CD4-positive, alpha-beta T cell (primary cell): ENCODE measurements around the gene MINAR2. TPM values are rescaled to one million over a fixed set of nuclear protein-coding genes. Genes with fewer than 3 reads are reported as not detected.

ENCODE experiments used
- ATAC-seq: fragments of 200-7000 bp; cut with Tn5 transposase; one replicate; pipeline ENCODE4 v1.10.0; 2022; ENCODE audit warnings: mild to moderate bottlenecking; ENCODE audit not compliant: poor library complexity
- CTCF ChIA-PET: fragments of 350-600 bp; sonication (Branson Sonifier 250); formaldehyde crosslinking; loops from one replicate; lab custom pipeline; 2021; ENCODE audit warnings: antibody characterized with exemption, inconsistent platforms; lab: Charles Lee
- POLR2A ChIA-PET: fragments of 350-600 bp; sonication (Branson Sonifier 250); formaldehyde crosslinking; loops from one replicate; lab custom pipeline; 2021; ENCODE audit warnings: antibody characterized with exemption, inconsistent platforms; lab: Charles Lee
- DNase-seq, 14 experiments: peaks; one replicate each; pipeline ENCODE4 v3.0.0-alpha.2; 2013 to 2020; ENCODE audit warnings: mixed read lengths in 2 of 14
- H3K27ac ChIP-seq, 2 donors: one replicate each; pipeline versions ENCODE4 v1.5.1 to v1.7.0; 2013; ENCODE audit warnings: low read length in 2 of 2, low read depth in 1 of 2, mild to moderate bottlenecking in 1 of 2
- H3K27me3 ChIP-seq, 2 experiments: 1 replicate in 1 of 2; 2 replicates in 1 of 2; pipeline versions ENCODE4 v1.6.1 to v1.7.0; 2013; ENCODE audit warnings: low read length in 2 of 2, control low read depth in 1 of 2, mild to moderate bottlenecking in 1 of 2, moderate library complexity in 1 of 2; ENCODE audit not compliant: insufficient read depth in 2 of 2, control insufficient read depth in 1 of 2
- H3K36me3 ChIP-seq: one replicate; pipeline ENCODE4 v1.6.1; 2013; ENCODE audit warnings: low read length, control low read depth; ENCODE audit not compliant: insufficient read depth
- H3K4me1 ChIP-seq: one replicate; pipeline ENCODE4 v1.6.1; 2013; ENCODE audit warnings: low read length, control low read depth; ENCODE audit not compliant: insufficient read depth
- H3K4me3 ChIP-seq: one replicate; pipeline ENCODE4 v1.5.1; 2013; ENCODE audit warnings: mild to moderate bottlenecking, low read length, moderate library complexity
- H3K9me3 ChIP-seq, 2 experiments: 1 replicate in 1 of 2; 2 replicates in 1 of 2; pipeline versions ENCODE4 v1.6.1 to v1.7.0; 2013; ENCODE audit warnings: low read length in 2 of 2, mild to moderate bottlenecking in 2 of 2, control low read depth in 1 of 2, moderate library complexity in 1 of 2; ENCODE audit not compliant: control insufficient read depth in 1 of 2, insufficient read depth in 1 of 2
- H3K27ac Mint-ChIP-seq: one replicate; pipeline ENCODE4 v1.8.0; 2020; ENCODE audit warnings: mixed read lengths
- H3K27me3 Mint-ChIP-seq: one replicate; pipeline ENCODE4 v1.8.0; 2021; ENCODE audit warnings: mixed read lengths
- H3K36me3 Mint-ChIP-seq: one replicate; pipeline ENCODE4 v1.8.0; 2021; ENCODE audit warnings: low read depth, mixed read lengths
- H3K4me1 Mint-ChIP-seq: one replicate; pipeline ENCODE4 v1.8.0; 2021; ENCODE audit warnings: low read depth, mixed read lengths
- H3K4me3 Mint-ChIP-seq: one replicate; pipeline ENCODE4 v1.8.0; 2020; ENCODE audit warnings: mild to moderate bottlenecking, mixed read lengths
- H3K9me3 Mint-ChIP-seq: one replicate; pipeline ENCODE4 v1.8.0; 2020; ENCODE audit warnings: mixed read lengths
- CTCF ChIP-seq: fragments of 200-600 bp; IDR thresholded peaks from one replicate; pipeline ENCODE4 v1.8.0; 2022; ENCODE audit warnings: antibody characterized with exemption, mild to moderate bottlenecking
- intact Hi-C, 2 experiments: fragments of 100-400 bp; cut with DNase I in 1 of 2; cut with micrococcal nuclease in 1 of 2; formaldehyde crosslinking; loops; one replicate each; pipeline versions ENCODE4 v1.15.1 to v1.9.0; 2023 to 2025; cut with DNase I, micrococcal nuclease
- total RNA-seq, 174 experiments: library from RNA in 2 of 174; stranded (reverse) in 2 of 174; gene quantifications; one replicate each; pipeline ENCODE4 v1.2.3 and lab custom pipeline; 2021 to 2026

Gene MINAR2
- total RNA-seq, 2 experiments from 2014 or later: not detected

DNA sequence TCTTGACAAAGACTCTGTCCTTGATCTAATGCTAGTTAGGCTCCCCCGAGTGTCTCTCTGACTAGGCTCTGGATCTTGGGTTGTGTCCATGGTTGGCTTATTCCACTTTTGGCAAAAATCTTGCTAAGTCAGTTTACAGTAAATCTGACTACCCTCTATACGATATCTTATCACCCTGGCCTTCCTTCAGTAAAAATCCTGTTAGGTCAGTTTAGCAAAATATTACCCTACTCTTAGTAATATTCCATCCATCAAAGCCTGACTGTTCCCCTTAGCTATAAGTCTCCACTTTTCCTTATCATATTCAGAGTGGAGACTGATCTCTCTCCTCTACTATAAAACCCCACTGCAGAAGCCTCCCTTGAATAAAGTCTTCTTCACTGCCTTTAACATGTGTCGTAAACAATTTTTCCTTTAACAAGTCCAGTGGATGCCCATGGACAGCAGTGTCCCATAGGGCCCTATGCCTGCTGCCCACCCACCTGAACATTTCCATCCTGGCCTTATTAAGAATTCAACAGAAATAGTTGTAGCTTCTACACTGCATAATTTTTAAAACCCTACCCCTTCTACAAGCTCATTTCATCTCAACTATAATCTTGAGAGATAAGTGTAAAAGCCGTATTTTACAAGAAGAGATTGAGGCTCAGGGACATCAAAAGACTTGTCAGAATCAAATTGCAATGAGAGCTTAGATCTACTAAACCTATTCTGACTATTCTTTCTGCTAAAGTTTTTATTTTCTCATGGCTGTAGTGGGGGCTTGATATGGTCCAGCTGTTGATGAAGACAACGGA, 22.3 kb downstream of the MINAR2 start:
- no peaks in the 10 kb centered on the region for H3K9me3 ChIP-seq
- no peaks in the 10 kb centered on the region for H3K36me3 ChIP-seq
- H3K27me3 ChIP-seq: no peaks in the 10 kb centered on the region
- H3K4me3 ChIP-seq: no peak overlapping the region
- Mint-ChIP-seq H3K9me3 (no peaks in the 10 kb centered on the region), H3K4me3 (no peak overlapping the region), H3K27me3 (peaks cover 4% of the 10 kb centered on the region), H3K4me1 (no peaks in the 10 kb centered on the region), H3K36me3 (no peaks in the 10 kb centered on the region), H3K27ac (no peak overlapping the region)
- POLR2A ChIA-PET: no interaction called here
- no peak for ATAC-seq
- TF ChIP-seq CTCF: peak; percentile 18
- H3K4me1 ChIP-seq: peaks cover 2% of the 10 kb centered on the region
- intact Hi-C loops: loop anchor here (1.0 to 2.0 kb wide), 3 partner anchors 82 to 1555 kb away; no protein-coding TSS in a partner anchor
- CTCF ChIA-PET: no interaction called here
- H3K27ac ChIP-seq: no peak overlapping the region
- no peak for DNase-seq

- H3K4me3 Mint-ChIP-seq: no peak overlapping the region
- peaks cover 2% of the 10 kb centered on the region for H3K4me1 ChIP-seq
- peaks cover 4% of the 10 kb centered on the region for H3K27me3 Mint-ChIP-seq
- ChIA-PET CTCF (interaction anchor here (1.1 to 1.9 kb wide), 4 partner anchors 8 to 1338 kb away, joined by 3 to 7 read pairs (median 3); no protein-coding TSS in a partner anchor), POLR2A (interaction anchor here (0.6 kb wide), 1 partner anchor 1334 kb away, joined by 3 read pairs; no protein-coding TSS in a partner anchor)
- no peak overlapping the region for H3K27ac ChIP-seq
- H3K36me3 Mint-ChIP-seq: no peaks in the 10 kb centered on the region
- ATAC-seq (peak; percentile 56), DNase-seq (peak in 13 of 14 experiments; percentile 2 to 61 (median 21))
- peaks cover 0 to 3% of the 10 kb centered on the region in 2 experiments for H3K27me3 ChIP-seq
- H3K4me1 Mint-ChIP-seq: no peaks in the 10 kb centered on the region
- no peaks in the 10 kb centered on the region for H3K36me3 ChIP-seq
- no peak overlapping the region for H3K4me3 ChIP-seq
- no peaks in the 10 kb centered on the region for H3K9me3 ChIP-seq
- peak; percentile 59 for TF ChIP-seq CTCF
- intact Hi-C loops: loop anchor here (1.0 to 2.0 kb wide), 3 partner anchors 1338 to 1556 kb away; no protein-coding TSS in a partner anchor
- no peaks in the 10 kb centered on the region for H3K9me3 Mint-ChIP-seq
- no peak overlapping the region for H3K27ac Mint-ChIP-seq
These were observed 23.4 kb downstream of the MINAR2 start for GRCh38 chr5:129771058-129771838.

DNA sequence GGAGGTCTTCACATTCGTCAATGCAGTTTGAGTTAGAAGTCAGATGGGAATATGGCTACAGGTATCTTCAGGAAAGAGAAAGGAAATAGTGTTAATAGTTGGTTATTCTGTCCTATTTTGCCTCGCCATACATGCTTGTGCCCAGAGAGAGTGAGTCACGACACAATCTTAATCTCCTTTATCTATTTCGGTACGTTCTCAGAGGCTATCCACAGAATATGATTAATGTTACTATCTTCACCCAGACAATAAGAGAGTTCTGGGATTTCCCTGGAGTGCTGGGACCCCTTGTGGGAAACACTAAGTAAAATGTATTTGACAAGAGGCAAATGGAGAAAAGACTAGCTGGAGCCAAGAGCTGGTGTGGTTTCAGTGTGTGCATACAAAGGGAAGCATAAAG, 25.5 kb downstream of the MINAR2 start:
- Histone ChIP-seq H3K27me3 (peaks cover 0 to 5% of the 10 kb centered on the region in 2 experiments), H3K9me3 (no peaks in the 10 kb centered on the region), H3K36me3 (no peaks in the 10 kb centered on the region), H3K4me1 (peaks cover 2% of the 10 kb centered on the region), H3K4me3 (no peak overlapping the region), H3K27ac (no peak overlapping the region)
- ChIA-PET POLR2A (no interaction called here), CTCF (no interaction called here)
- no peak overlapping the region for H3K27ac Mint-ChIP-seq
- H3K9me3 Mint-ChIP-seq: no peaks in the 10 kb centered on the region
- TF ChIP-seq CTCF: no peak
- H3K36me3 Mint-ChIP-seq: no peaks in the 10 kb centered on the region
- H3K4me3 Mint-ChIP-seq: no peak overlapping the region
- DNase-seq: no peak
- H3K4me1 Mint-ChIP-seq: no peaks in the 10 kb centered on the region
- ATAC-seq: no peak
- intact Hi-C loops: no loop called here
- H3K27me3 Mint-ChIP-seq: no peaks in the 10 kb centered on the region
